NCI-H146 (cell line): Measurements from ENCODE around the gene LRRC3C.
A peak's percentile ranks its signal among the peaks of the same experiment; 100 is the strongest.
"Not testable (repeated sequence)": the region's sequence is repeated elsewhere in the genome, so short reads cannot be mapped to it uniquely, and the experiment has no call there.

Source experiments
- DNase-seq: peaks from one replicate; lab custom pipeline; 2025; lab: John Stamatoyannopoulos, UW

The LRRC3C gene

DNA sequence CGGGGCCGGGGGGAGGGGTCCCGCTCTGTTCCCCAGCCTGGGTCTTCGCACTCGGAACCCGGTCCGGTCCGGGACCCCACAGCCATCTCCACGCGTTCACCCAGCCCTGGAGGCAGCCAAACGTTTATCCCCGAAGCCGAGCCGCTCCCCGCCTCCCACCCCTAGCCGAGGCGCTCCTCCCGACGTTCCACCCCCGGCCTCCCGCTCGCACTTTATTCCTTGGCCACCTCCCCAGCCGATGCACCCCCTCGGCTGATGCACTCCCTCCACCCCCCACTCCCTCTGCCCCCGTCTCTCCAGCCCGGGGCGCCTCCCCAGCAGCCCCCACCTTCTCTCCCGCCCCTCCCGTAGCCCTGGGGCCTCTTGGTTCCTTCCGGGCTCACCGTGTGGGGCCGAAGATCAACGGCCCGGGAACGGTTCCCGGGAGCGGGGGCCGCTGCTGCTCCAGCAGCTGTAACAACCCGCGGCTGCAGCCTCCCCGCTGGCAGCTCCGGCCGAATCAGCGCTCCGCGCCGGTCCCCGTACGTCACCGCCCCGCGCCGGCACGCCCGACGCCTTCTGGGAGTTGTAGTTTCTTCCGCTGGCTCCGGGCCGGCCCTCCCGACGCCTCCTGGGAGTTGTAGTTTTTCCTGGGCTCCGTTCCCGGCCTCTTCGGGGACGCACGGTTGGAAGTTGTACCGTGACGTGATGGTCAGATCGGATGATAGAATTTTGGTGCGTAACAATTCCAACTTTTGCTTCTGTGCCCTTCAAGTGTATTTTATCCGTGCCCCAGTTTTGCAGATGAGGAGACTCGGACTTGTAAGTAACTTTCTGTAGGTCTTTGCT is at the start of gene LRRC3C, which contains the start of gene ORMDL3:
Gene LRRC3C, plus strand, starts transcription at position 632 of the 828 bp plus-strand sequence. CDS start 13,792 bp downstream, outside the sequence.
Gene ORMDL3, minus strand, starts transcription at position 501 of the 828 bp plus-strand sequence. CDS start 3,398 bp downstream, outside the sequence.
- DNase-seq: peak; percentile 88

DNA sequence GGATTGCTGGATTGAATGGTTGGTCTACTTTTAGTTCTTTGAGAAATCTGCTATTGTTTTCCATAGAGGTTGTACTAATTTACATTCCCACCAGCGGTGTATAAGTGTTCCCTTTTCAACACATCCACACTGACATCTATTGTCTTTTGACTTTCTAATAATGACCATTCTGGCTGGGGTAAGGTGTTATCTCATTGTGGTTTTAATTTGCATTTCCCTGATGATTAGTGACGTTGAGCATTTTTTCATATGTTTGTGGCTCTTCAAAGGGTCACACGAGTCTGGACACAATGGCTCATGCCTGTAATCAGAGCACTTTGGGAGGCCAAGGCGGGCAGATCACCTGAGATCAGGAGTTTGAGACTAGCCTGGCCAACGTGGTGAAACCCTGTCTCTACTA is 41.4 kb upstream of the LRRC3C start:
- not testable (repeated sequence) for DNase-seq

- no peak for DNase-seq
These were observed 40.5 kb upstream of the LRRC3C start for GRCh38 chr17:39887078-39887477.

DNA sequence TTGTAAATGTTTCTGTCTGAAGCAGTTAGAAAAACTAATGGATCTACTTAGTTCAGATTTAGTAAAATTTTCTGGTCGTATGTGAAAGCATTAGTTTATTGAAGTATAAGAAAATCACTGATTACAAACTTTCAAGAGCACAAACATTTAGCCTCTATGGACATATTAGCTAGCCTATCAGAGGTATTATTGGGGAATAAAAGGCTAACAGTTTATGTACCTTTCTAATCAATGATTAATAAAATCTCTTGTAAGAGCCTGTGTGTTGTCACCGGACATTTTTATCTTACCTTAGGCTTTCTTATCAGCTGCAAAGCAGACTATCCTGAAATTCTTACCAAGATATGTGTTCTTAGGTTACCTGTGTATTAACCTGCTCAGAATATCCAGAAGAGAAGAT is 38.3 kb upstream of the LRRC3C start:
- DNase-seq: no peak

GRCh38 chr17:39894681-39895376 is 32.7 kb upstream of the LRRC3C start:
- DNase-seq: no peak

DNA sequence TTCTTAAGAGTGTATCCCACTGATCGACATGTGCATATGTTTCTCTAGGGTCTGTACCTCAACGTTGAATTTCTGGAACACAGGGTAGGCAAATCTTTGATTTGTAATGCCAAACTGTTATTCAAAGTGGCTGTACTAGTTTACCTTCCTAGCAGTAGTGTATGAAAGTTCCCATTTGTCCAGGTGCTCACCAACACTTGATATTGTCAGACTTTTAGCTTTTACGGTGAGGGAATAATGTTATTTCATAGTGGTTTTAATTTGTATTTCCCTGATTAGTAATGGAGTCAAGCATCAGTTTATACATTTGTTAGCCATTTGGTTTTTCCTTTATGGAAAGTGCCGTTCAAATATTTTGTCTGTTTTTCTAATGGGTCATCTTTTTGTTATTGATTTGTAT is 29.4 kb upstream of the LRRC3C start:
- no peak for DNase-seq

GRCh38 chr17:39899215-39899614 is 28.3 kb upstream of the LRRC3C start:
- DNase-seq: no peak

DNA sequence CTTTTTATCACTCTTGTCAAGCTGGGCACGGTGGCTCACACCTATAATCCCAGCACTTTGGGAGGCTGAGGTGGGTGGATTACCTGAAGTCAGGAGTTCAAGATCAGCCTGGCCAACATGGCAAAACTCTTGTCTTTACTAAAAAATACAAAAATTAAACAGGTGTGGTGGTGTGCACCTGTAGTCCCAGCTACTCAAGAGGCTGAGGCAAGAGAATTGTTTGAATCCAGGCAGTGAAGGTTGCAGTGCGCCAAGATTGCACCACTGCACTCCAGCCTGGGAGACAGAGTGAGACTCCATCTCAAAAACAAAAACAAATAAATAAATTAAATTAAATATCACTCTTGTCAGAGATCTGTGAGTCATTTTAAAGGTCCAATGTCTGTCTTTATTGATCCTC is 25.5 kb upstream of the LRRC3C start:
- not testable (repeated sequence) for DNase-seq

DNA sequence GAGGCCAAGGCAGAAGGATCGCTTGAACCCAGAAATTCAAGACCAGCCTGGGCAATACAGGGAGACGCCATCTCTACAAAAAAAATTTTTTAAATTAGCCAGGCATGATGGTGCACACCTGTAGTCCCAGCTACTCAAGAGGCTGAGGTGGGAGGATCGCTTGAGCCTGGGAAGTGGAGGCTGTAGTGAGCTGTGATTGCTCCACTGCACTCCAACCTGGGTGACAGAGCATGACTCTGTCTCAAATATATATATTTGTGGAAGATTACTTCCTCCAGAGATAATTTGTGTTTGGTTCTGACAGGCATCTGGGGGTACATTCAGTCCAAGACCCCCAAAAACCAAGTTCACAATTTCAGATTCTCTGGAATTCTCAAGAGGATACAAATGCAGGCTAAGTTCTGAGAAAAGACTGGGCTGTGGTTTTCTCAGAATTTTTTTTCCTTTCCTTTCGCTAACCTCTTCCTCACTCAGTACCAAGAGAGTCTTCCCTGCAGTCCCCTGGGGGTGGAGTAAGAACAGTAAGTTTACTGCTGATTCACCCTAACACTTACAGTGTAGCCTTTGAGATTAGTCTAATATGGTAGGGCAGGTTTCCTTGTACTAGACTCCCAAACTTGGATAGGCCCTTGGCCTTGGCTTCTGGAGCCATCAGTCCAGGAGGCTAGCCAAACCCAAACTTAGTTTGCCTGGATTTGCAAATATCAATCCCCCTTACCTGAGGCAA is 24.2 kb upstream of the LRRC3C start:
- no peak for DNase-seq

DNA sequence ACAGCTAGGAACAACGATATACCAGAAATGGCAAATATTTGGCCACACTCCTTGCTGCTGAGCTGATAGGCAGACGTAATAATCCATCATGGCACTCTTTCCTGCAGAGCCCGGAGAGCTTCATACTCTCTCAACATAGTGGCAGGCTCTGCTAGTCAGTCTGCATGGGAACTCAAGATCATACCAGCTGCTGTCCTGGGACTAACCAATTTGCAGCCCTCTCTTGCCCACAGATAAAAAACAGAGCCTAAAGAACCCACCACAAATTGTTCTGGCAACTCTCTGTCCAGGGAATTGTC is 22.6 kb upstream of the LRRC3C start:
- DNase-seq: no peak

- no peak for DNase-seq
These were observed 18.7 kb upstream of the LRRC3C start for GRCh38 chr17:39908789-39909352.

DNA sequence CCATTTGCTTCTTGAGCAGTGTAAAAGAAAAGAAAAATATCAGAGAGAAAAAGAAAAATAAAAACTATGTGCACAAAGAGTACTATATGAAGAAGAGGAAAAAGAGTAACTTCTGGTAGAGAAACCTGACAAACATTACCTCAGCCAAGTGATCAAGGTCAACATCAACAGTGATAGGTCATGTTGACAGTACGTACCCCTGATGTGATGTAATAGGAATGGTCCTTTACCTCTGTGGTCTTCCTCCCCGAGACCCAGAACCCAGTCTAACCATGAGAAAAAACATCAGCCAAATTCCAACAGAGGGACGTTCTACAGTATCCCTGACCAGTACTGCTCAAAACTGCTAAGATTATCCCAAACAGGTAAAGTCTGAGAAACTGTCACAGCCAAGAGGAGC is 13.5 kb upstream of the LRRC3C start:
- DNase-seq: no peak

- DNase-seq: no peak
These were observed 12.0 kb upstream of the LRRC3C start for GRCh38 chr17:39915559-39915958.

DNA sequence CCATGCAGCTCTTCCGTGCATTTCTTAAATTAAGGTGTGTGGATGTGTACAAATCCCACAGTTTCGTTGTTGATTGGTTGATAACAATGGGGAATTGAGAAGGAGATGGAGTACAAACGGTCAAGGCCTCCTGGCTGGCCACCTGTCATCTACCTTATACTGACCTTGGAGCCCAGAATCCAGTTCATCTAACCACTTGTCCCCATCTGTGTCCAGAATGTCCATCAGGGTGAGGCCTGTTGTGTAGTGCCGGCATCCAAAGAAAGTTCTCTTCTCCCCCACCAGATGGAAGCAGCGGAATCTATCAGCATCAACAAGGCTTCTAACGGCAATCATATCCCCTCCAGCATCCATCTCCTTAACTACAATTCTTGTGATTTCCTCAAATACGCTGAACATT is 10.6 kb upstream of the LRRC3C start:
- no peak for DNase-seq

- no peak for DNase-seq
These were observed 8.3 kb upstream of the LRRC3C start for GRCh38 chr17:39919087-39919683.

DNA sequence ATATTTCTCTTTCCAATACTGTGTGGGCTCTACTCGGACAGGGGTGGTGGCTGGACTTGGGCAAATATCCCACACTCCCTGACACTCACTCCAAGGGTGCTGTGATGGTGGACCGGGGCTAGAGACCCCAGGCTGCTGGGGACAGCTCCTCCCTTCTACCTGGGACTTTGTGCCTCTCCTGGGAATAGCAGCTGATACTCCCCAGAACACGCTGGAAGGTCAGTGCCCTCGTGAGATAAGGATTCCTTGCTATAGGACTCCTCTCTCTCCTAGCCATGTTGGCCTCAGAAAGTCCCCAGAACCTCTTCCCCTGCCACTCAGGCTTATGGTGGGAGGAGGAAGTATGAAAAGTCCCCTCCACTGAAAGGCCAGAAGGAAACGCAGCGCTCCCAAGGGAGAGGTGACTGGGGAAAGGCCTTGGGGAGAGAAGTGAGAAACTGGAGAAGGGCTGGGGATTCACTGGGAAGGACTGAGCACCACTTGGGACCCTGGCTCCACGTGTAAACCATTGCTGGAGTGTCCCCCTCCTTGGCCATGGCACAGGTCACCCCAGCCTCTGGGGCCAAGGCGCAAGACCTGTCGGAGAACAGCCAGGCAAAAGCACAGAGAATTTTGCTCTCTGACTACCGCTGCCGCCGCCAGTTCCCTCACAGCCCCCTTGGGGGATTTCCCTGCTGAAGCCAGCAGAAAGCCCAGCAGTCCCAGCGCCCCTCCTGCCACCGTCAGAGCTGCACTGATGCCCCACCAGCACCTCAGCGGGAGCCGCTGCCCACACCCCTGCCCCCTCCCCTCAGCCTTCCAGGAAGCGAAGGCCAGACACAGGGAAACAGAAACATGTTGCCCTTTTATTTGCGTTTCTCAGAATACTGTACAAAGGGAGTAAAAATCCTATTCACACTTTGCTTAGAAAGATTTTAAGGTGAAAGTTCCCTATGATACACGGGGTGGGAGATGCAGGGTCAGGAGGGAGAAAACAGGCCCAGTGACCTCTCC is 7.0 kb upstream of the LRRC3C start:
- no peak for DNase-seq

GRCh38 chr17:39921323-39921722 is 6.2 kb upstream of the LRRC3C start:
- DNase-seq: no peak

DNA sequence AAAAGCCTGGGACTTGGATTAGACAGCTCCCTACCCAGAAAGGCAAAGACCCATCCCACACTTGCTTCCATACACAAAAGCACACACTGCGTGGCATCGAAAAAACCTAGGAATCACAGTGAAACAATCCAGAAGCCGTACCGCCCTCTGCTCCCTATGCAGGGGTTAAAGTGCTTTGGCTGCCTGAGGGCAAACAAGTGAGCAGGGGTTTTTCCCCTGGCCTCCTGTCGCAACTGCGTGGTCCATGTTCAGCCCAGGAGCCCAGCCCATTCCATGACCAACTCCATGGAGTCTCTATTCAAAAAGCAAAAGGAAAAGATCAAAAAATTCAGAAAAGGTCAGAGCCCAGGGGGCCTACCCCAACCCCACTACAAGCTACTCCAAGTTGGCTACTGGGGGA is 5.5 kb upstream of the LRRC3C start:
- no peak for DNase-seq

- no peak for DNase-seq
These were observed 4.3 kb upstream of the LRRC3C start for GRCh38 chr17:39923230-39923629.

DNA sequence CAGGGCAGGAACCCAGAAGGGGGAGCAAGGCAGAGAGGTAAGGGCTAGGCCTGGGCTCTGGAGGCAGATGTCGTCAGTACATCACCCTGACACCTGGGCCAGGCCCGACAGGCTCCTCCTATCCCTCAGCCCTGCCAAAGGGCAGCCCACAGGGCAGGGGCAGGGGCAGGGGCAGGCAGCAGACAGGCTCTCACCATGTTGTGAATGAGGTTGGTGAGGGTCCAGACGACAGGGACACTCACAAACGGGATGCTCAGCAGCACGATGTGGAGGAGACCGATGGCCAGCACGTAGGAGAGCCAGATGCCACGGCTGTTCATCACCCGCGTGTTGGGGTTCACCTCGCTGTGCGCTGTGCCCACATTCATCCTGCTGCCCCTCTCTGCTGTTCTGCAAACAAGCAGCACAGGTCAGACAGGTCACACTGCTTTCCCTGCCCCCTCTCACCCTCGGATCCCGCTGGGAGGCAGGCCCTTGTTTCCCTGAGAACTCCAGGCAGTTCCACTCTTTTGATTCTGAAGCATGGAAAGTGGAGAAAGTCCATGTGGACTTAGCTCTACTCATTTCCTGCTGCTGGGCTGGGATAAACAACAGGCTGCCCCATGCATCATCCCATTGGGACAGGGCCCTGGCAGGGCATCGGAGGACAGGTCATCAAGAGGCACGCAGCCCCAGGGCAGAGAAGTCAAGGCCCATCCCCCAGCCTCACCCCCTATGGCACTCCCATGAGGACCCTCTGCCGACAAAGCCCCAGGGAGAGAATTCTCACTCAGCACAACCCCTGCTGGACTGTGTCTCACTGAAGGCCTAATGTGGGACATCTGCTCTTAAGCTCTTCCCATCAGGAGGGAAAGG is 3.5 kb upstream of the LRRC3C start:
- DNase-seq: no peak
